ENCODE measurements around the gene MLXIP.
A peak's percentile ranks its signal among the peaks of the same experiment; 100 is the strongest.

The MLXIP gene

GRCh38 chr12:122190842-122191668 is 112.5 kb downstream of the MLXIP start:
- DNase-seq = peak; percentile 85

DNA sequence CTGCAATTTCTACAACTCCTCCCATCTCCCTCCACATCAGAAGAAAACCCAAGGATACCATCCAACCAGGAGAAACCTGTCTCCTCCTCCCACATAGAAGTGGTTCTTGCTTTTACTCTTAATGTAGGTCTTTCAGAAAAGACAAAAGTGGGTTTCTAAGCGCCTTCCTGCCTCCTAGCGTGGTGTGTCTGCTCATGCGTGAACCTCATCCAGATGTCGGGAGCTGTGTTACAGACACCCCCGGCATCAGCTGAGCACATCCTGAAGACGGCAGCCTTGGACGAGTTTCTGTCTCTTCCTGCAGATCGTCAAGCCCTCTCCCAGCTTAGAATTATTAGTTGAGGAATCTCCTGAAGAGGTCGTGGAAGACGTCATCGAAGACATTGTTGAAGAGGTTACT is 113.9 kb downstream of the MLXIP start:
- DNase-seq = no peak

GRCh38 chr12:122194804-122195203 is 116.2 kb downstream of the MLXIP start:
- DNase-seq = no peak

DNA sequence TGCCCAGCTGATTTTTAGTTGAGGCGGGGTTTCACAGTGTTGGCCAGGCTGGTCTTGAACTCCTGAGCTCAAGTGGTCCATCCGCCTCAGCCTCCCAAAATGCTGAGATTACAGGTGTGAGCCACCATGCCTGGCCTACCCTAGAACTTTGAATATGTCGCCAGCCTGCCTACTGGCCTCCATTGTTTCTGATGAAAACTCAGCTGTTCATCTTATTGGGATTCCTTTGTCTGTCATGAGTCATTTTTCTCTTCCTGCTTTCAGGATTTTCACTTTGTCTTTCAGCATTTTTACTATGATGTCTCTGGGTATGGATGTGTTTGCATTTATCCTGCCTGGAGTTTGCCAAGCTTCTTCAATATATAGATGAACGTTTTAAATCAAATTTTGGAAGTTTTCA is 116.8 kb downstream of the MLXIP start:
- DNase-seq = no peak
